ENCODE results near the gene ZAR1L.
"Not testable (repeated sequence)": the region's sequence is repeated elsewhere in the genome, so short reads cannot be mapped to it uniquely, and the experiment has no call there.

DNA sequence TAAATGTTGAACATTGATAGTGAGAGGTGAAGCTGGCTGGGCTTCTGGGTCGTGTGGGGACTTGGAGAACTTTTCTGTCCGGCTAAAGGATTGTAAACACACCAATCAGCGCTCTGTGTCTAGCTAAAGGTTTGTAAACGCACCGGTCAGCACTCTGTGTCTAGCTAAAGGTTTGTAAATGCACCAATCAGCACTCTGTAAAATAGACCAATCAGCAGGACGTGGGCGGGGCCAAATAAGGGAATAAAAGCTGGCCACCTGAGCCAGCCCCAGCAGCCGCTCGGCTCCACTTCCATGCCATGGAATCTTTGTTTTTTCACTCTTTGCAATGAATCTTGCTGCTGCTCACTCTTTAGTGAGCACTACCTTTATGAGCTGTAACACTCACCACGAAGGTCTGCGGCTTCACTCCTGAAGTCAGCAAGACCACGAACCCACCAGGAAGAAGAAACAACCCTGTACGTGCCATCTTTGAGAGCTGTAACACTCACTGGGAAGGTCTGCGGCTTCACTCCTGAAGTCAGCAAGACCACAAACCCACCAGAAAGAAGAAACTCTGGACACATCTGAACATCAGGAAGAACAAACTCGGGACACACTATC lies 35.8 kb upstream of the ZAR1L start:
- TF ChIP-seq BHLHE40 (IDR thresholded peaks at IDR 0.05; ENCODE audit: low read depth, low read length); RAD21 (IDR thresholded peaks at IDR 0.05; ENCODE audit: low read length): not testable (repeated sequence)
